ENCODE measurements around the gene RAMACL.

GRCh38 chr6:166578536-166579236 lies 7.8 kb downstream of the RAMACL start:
- TF ChIP-seq CTCF (conservative IDR thresholded peaks at IDR 0.05 in 1 of 2, IDR thresholded peaks at IDR 0.05 in 1 of 2; ENCODE audit: low read depth in 1 of 2, low read length in 2 of 2) (no peak), EZH2 (IDR thresholded peaks at IDR 0.05; ENCODE audit: low read length, missing control alignments) (no peak)

All from fibroblast of lung (primary cell).